ENCODE measurements around the gene MMS19.
"Not testable (repeated sequence)": the region's sequence is repeated elsewhere in the genome, so short reads cannot be mapped to it uniquely, and the experiment has no call there.

Gene MMS19

GRCh38 chr10:97498076-97498840 is at the start of gene MMS19:
TSS of gene MMS19 (minus strand) at chr10:97498422. CDS start at chr10:97498384, 38 bp downstream.
- DNase-seq = peak; percentile 95

- no peak for DNase-seq
Observed at GRCh38 chr10:97547962-97548361, 49.7 kb upstream of the MMS19 start.

- no peak for DNase-seq
Observed at GRCh38 chr10:97547271-97547600, 49.0 kb upstream of the MMS19 start.

GRCh38 chr10:97546456-97547270 is 48.4 kb upstream of the MMS19 start:
- no peak for DNase-seq

- DNase-seq = no peak
Observed at GRCh38 chr10:97543025-97543546, 44.9 kb upstream of the MMS19 start.

- no peak for DNase-seq
Observed at GRCh38 chr10:97542169-97543024, 44.2 kb upstream of the MMS19 start.

- DNase-seq = no peak
Observed at GRCh38 chr10:97540669-97541500, 42.7 kb upstream of the MMS19 start.

- no peak for DNase-seq
Observed at GRCh38 chr10:97539523-97540200, 41.4 kb upstream of the MMS19 start.

- DNase-seq = no peak
Observed at GRCh38 chr10:97538839-97539238, 40.6 kb upstream of the MMS19 start.

GRCh38 chr10:97538411-97538810 is 40.2 kb upstream of the MMS19 start:
- no peak for DNase-seq

- no peak for DNase-seq
Observed at GRCh38 chr10:97537186-97537869, 39.1 kb upstream of the MMS19 start.

- no peak for DNase-seq
Observed at GRCh38 chr10:97534746-97535367, 36.6 kb upstream of the MMS19 start.

GRCh38 chr10:97533888-97534287 is 35.7 kb upstream of the MMS19 start:
- DNase-seq = no peak

- DNase-seq = no peak
Observed at GRCh38 chr10:97532935-97533671, 34.9 kb upstream of the MMS19 start.

- no peak for DNase-seq
Observed at GRCh38 chr10:97531401-97531986, 33.3 kb upstream of the MMS19 start.

- no peak for DNase-seq
Observed at GRCh38 chr10:97529685-97530465, 31.7 kb upstream of the MMS19 start.

GRCh38 chr10:97528876-97529275 is 30.7 kb upstream of the MMS19 start:
- DNase-seq = not testable (repeated sequence)

GRCh38 chr10:97525683-97526110 is 27.5 kb upstream of the MMS19 start:
- DNase-seq = no peak

Data from NCI-H510A (cell line).